Nephron progenitor cell (in vitro differentiated cells): ENCODE results near the gene CSF3.
A peak's percentile ranks its signal among the peaks of the same experiment; 100 is the strongest.

Source experiments
- DNase-seq: peaks from one replicate; pipeline ENCODE4 v3.0.0; 2021
- H3K27ac Mint-ChIP-seq: 2 replicates; pipeline ENCODE4 v1.8.0; 2021; ENCODE audit warnings: mild to moderate bottlenecking, moderate library complexity, mixed read lengths
- H3K27me3 Mint-ChIP-seq: 2 replicates; pipeline ENCODE4 v1.8.0; 2021; ENCODE audit warnings: mild to moderate bottlenecking, low read depth, mixed read lengths; ENCODE audit not compliant: poor library complexity
- H3K36me3 Mint-ChIP-seq: 2 replicates; pipeline ENCODE4 v1.8.0; 2021; ENCODE audit warnings: low read depth, mixed read lengths
- H3K4me1 Mint-ChIP-seq: 2 replicates; pipeline ENCODE4 v1.8.0; 2021; ENCODE audit warnings: mixed read lengths
- H3K4me3 Mint-ChIP-seq: 2 replicates; pipeline ENCODE4 v1.8.0; 2021; ENCODE audit warnings: mild to moderate bottlenecking, moderate library complexity, mixed read lengths
- H3K9me3 Mint-ChIP-seq: 2 replicates; pipeline ENCODE4 v1.8.0; 2021; ENCODE audit warnings: mild to moderate bottlenecking, moderate library complexity, mixed read lengths
- CTCF ChIP-seq: fragments of 200-600 bp; sonication (generic); IDR thresholded peaks from 2 replicates; pipeline ENCODE4 v1.5.0; 2021; ENCODE audit warnings: antibody characterized with exemption

Gene CSF3

GRCh38 chr17:40015005-40015997 lies at the start of gene CSF3:
Gene CSF3 (plus strand): TSS chr17:40015440. CDS start chr17:40015475, 35 bp downstream.
- Mint-ChIP-seq H3K4me3 (no peak within 1 kb of the TSS), H3K9me3 (no peaks in the 10 kb centered on the region), H3K36me3 (peaks cover 13% of the 10 kb centered on the region), H3K27ac (no peak within 1 kb of the TSS), H3K27me3 (peaks cover 6% of the 10 kb centered on the region), H3K4me1 (peaks cover 65% of the 10 kb centered on the region)
- no peak for TF ChIP-seq CTCF
- no peak for DNase-seq

GRCh38 chr17:39966771-39967170 lies 48.5 kb upstream of the CSF3 start:
- Mint-ChIP-seq H3K36me3 (no peaks in the 10 kb centered on the region), H3K4me3 (no peak overlapping the region), H3K9me3 (no peaks in the 10 kb centered on the region), H3K4me1 (peaks cover 13% of the 10 kb centered on the region), H3K27ac (no peak overlapping the region), H3K27me3 (peaks cover 51% of the 10 kb centered on the region)
- DNase-seq: no peak
- no peak for TF ChIP-seq CTCF

GRCh38 chr17:39968761-39969160 lies 46.5 kb upstream of the CSF3 start:
- Mint-ChIP-seq H3K36me3 (no peaks in the 10 kb centered on the region), H3K9me3 (no peaks in the 10 kb centered on the region), H3K4me1 (peaks cover 4% of the 10 kb centered on the region), H3K27ac (no peak overlapping the region), H3K27me3 (peaks cover 62% of the 10 kb centered on the region), H3K4me3 (no peak overlapping the region)
- DNase-seq: no peak
- no peak for TF ChIP-seq CTCF

GRCh38 chr17:39969375-39969774 lies 45.9 kb upstream of the CSF3 start:
- Mint-ChIP-seq H3K9me3 (no peaks in the 10 kb centered on the region), H3K27me3 (peaks cover 67% of the 10 kb centered on the region), H3K4me3 (no peak overlapping the region), H3K36me3 (no peaks in the 10 kb centered on the region), H3K4me1 (no peaks in the 10 kb centered on the region), H3K27ac (peak overlapping the region; percentile 30)
- TF ChIP-seq CTCF: no peak
- DNase-seq: no peak

GRCh38 chr17:39970157-39970692 lies 45.0 kb upstream of the CSF3 start:
- peaks cover 72% of the 10 kb centered on the region for H3K27me3 Mint-ChIP-seq
- H3K9me3 Mint-ChIP-seq: no peaks in the 10 kb centered on the region
- H3K4me3 Mint-ChIP-seq: no peak overlapping the region
- no peak for DNase-seq
- H3K36me3 Mint-ChIP-seq: no peaks in the 10 kb centered on the region
- TF ChIP-seq CTCF: no peak
- no peak overlapping the region for H3K27ac Mint-ChIP-seq
- H3K4me1 Mint-ChIP-seq: no peaks in the 10 kb centered on the region
